Measurements from ENCODE around the gene PIK3C2G. TPM values are rescaled to one million over a fixed set of nuclear protein-coding genes. Genes with fewer than 3 reads are reported as not detected.

The PIK3C2G gene
- total and polyA plus RNA-seq, 7 donors = under 0.01 TPM; not detected in 6

DNA sequence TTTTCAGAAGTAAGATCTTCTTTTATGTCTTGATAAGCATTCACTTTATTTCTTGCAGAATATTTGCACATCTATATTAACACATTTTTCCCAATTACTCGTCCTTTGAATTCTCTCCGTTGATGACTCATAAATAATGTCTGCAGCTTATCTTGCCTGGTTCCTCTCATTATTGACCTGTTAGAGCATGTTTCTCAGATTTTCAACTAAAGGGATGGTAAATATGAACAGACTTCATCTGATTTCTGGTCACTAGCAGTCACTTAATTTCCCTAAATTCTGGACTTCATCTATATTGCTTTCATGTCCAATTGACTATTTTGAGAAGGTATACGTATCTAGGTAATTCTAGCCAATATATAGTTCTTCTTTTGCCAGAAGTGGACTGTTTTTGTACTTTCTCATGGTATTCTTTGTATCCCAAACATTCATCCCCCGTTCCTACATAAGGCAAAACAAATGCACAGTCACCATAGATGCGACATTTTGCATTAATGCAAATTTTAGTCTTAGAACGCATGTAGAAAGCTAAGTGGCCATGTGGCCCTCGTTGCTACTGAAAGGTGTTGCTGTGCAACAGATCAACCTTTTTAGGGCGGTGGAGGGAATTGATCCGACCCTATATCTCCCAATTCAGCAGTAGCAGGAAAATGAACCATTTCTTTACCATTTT is 6.2 kb downstream of the PIK3C2G start:
- intact Hi-C loops (cut with DNase I) = no loop called here
- TF ChIP-seq, protein P1, sequence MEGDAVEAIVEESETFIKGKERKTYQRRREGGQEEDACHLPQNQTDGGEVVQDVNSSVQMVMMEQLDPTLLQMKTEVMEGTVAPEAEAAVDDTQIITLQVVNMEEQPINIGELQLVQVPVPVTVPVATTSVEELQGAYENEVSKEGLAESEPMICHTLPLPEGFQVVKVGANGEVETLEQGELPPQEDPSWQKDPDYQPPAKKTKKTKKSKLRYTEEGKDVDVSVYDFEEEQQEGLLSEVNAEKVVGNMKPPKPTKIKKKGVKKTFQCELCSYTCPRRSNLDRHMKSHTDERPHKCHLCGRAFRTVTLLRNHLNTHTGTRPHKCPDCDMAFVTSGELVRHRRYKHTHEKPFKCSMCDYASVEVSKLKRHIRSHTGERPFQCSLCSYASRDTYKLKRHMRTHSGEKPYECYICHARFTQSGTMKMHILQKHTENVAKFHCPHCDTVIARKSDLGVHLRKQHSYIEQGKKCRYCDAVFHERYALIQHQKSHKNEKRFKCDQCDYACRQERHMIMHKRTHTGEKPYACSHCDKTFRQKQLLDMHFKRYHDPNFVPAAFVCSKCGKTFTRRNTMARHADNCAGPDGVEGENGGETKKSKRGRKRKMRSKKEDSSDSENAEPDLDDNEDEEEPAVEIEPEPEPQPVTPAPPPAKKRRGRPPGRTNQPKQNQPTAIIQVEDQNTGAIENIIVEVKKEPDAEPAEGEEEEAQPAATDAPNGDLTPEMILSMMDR (IDR thresholded peaks at IDR 0.05) = no peak
- H3K4me3 ChIP-seq = no peak overlapping the region

DNA sequence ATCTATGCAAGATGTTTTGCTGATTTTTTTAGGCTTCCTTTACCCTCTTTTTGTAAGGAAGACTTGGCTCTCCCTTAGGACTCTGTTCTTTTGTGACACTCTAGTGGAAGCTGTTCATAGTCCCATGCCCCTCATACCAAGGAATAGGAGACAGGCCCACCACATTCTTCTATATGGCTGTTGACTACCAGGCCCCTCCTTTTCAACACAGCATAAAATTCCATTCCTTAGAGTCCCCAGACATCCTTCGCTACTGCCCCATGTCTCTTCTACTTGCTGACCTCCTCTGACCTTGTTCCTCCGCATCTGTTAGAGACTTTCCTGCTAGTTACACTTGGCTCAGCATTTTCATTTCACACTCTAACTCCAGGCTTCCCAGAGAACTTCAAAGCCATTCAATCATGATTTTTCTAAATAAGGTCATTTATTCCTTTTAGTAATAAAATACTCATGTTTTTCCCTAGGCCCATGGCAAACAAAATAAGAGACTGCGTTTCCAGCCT is 9.7 kb downstream of the PIK3C2G start:
- intact Hi-C loops (cut with DNase I) = no loop called here
- TF ChIP-seq, protein P1 (IDR thresholded peaks at IDR 0.05) = no peak
- ATAC-seq = no peak
- Histone ChIP-seq H3K4me3 (no peak overlapping the region), H3K27ac (no peak overlapping the region), H3K36me3 (ENCODE audit: insufficient read depth in 1 of 2, low read depth in 1 of 2) (no peaks in the 10 kb centered on the region), H3K9me3 (no peaks in the 10 kb centered on the region), H3K27me3 (ENCODE audit: insufficient read depth in 3 of 3, low read length in 2 of 3) (no peaks in the 10 kb centered on the region), H3K4me1 (no peaks in the 10 kb centered on the region)
- WGBS, 3 donors = 24 to 38% (median 24%) methylated on average over 3 of the region's 3 CpGs
- DNase-seq = no peak

More for the DNA sequence above, 6.2 kb downstream of the PIK3C2G start:
- no peak for DNase-seq
- 86 to 89% (median 88%) methylated on average over 9 of the region's 9 CpGs for WGBS, 3 donors
- no peak for ATAC-seq
- Histone ChIP-seq H3K36me3 (ENCODE audit: insufficient read depth in 1 of 2, low read depth in 1 of 2) (no peaks in the 10 kb centered on the region), H3K9me3 (no peaks in the 10 kb centered on the region), H3K27me3 (ENCODE audit: insufficient read depth in 3 of 3, low read length in 2 of 3) (no peaks in the 10 kb centered on the region), H3K27ac (no peak overlapping the region), H3K4me1 (no peaks in the 10 kb centered on the region)

DNA sequence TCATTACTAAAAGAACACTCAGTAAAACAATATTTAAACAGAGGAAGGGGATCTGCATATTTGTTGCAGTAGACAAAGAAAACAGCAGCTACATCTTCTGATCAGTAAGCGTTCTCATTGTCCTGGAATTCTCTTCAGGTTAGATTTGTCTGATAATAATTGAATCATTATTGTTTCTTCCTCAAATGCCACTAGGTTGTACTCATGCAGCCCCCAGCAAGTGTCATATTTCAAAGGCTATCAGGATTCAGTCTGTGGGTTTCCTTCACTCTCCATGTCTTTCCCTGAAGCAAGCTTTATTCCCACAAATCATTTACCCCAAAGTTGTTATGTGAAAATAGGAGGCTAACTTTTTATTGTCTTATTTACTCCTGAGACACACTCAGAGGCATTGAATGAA is 14.7 kb downstream of the PIK3C2G start:
- TF ChIP-seq, protein P1 (IDR thresholded peaks at IDR 0.05) = no peak
- no peak for DNase-seq
- H3K27me3 ChIP-seq (ENCODE audit: insufficient read depth in 3 of 3, low read length in 2 of 3) = no peaks in the 10 kb centered on the region
- no peaks in the 10 kb centered on the region for H3K4me1 ChIP-seq
- no peaks in the 10 kb centered on the region for H3K36me3 ChIP-seq (ENCODE audit: insufficient read depth in 1 of 2, low read depth in 1 of 2)
- WGBS, 3 donors = 67 to 70% (median 70%) methylated on average over 1 of the region's 1 CpG
- H3K9me3 ChIP-seq = no peaks in the 10 kb centered on the region
- no peak overlapping the region for H3K4me3 ChIP-seq
- H3K27ac ChIP-seq = no peak overlapping the region
- no peak for ATAC-seq
- intact Hi-C loops (cut with DNase I) = no loop called here

DNA sequence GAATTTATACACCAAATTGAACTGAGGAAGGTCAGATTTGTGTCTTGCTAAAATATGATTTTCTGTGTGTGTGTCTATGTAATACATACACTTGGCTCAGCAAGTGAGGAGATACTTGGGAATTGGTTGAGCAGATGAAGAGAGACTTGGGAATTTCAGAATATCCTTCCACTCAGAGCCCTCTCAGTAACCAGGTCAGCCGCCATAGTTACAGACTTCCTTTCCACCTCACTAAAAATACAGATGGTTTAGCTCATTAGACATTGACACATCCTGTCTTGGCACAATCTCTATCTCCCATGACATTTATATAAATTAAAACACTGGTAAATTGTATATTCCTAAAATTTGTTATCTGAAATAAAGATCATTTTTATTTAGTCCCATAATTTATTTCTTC is 15.9 kb downstream of the PIK3C2G start:
- intact Hi-C loops (cut with DNase I) = no loop called here
- ATAC-seq = no peak

More for the DNA sequence above, 15.9 kb downstream of the PIK3C2G start:
- no peaks in the 10 kb centered on the region for H3K27me3 ChIP-seq (ENCODE audit: insufficient read depth in 3 of 3, low read length in 2 of 3)
- no peak overlapping the region for H3K4me3 ChIP-seq
- no peak for DNase-seq
- no peaks in the 10 kb centered on the region for H3K9me3 ChIP-seq
- no peaks in the 10 kb centered on the region for H3K36me3 ChIP-seq (ENCODE audit: insufficient read depth in 1 of 2, low read depth in 1 of 2)
- H3K27ac ChIP-seq = no peak overlapping the region
- WGBS, 3 donors = 0 to 88% (median 77%) methylated on average over 1 of the region's 1 CpG
- H3K4me1 ChIP-seq = no peaks in the 10 kb centered on the region
- TF ChIP-seq, protein P1 (IDR thresholded peaks at IDR 0.05) = no peak
